HEK293 (cell line): ENCODE measurements around the gene RIOX2.

ENCODE experiments used
- OSR2 ChIP-seq: fragments of 450-650 bp; formaldehyde crosslinking; IDR thresholded peaks from 2 replicates; pipeline ENCODE4 v1.5.1; 2016; ENCODE audit warnings: missing biosample characterization, missing genetic modification characterization
- YY1 ChIP-seq: fragments of 450-650 bp; formaldehyde crosslinking; IDR thresholded peaks from 2 replicates; pipeline ENCODE4 v1.5.1; 2018; ENCODE audit warnings: missing biosample characterization, missing genetic modification characterization
- ZFP69B ChIP-seq: fragments of 450-650 bp; formaldehyde crosslinking; IDR thresholded peaks from 2 replicates; pipeline ENCODE4 v1.5.1; 2016; ENCODE audit warnings: missing biosample characterization, missing genetic modification characterization
- ZNF157 ChIP-seq: fragments of 450-650 bp; formaldehyde crosslinking; IDR thresholded peaks from 2 replicates; pipeline ENCODE4 v1.5.1; 2016; ENCODE audit warnings: missing biosample characterization, missing genetic modification characterization
- ZNF350 ChIP-seq: fragments of 450-650 bp; formaldehyde crosslinking; IDR thresholded peaks from 2 replicates; pipeline ENCODE4 v1.5.0; 2017; ENCODE audit warnings: missing biosample characterization, mild to moderate bottlenecking, missing genetic modification characterization
- ZNF521 ChIP-seq: fragments of 450-650 bp; formaldehyde crosslinking; IDR thresholded peaks from 2 replicates; pipeline ENCODE4 v1.5.1; 2017; ENCODE audit warnings: missing biosample characterization, mild to moderate bottlenecking, missing genetic modification characterization
- ZNF629 ChIP-seq: fragments of 450-650 bp; formaldehyde crosslinking; IDR thresholded peaks from 2 replicates; pipeline ENCODE4 v1.5.1; 2017; ENCODE audit warnings: missing biosample characterization, missing genetic modification characterization
- ZNF747 ChIP-seq: fragments of 450-650 bp; formaldehyde crosslinking; IDR thresholded peaks from 2 replicates; pipeline ENCODE4 v1.5.1; 2016; ENCODE audit warnings: missing biosample characterization, missing genetic modification characterization
- ZSCAN16 ChIP-seq: fragments of 450-650 bp; formaldehyde crosslinking; IDR thresholded peaks from 2 replicates; pipeline ENCODE4 v1.5.1; 2016; ENCODE audit warnings: missing biosample characterization, missing genetic modification characterization
- TF ChIP-seq, protein P1 (sequence below): fragments of 450-650 bp; formaldehyde crosslinking; IDR thresholded peaks from 2 replicates; pipeline ENCODE4 v1.5.1; 2016; ENCODE audit warnings: missing biosample characterization, missing genetic modification characterization
- TF ChIP-seq, protein P2 (sequence below): fragments of 450-650 bp; formaldehyde crosslinking; IDR thresholded peaks from 2 replicates; pipeline ENCODE4 v1.5.1; 2016; ENCODE audit warnings: missing biosample characterization, missing genetic modification characterization
- TF ChIP-seq, protein P3 (sequence below): sonication (generic); formaldehyde crosslinking; IDR thresholded peaks from 2 replicates; pipeline ENCODE4 v1.8.1; 2022; ENCODE audit warnings: mild to moderate bottlenecking, moderate library complexity, missing genetic modification reagents

DNA sequence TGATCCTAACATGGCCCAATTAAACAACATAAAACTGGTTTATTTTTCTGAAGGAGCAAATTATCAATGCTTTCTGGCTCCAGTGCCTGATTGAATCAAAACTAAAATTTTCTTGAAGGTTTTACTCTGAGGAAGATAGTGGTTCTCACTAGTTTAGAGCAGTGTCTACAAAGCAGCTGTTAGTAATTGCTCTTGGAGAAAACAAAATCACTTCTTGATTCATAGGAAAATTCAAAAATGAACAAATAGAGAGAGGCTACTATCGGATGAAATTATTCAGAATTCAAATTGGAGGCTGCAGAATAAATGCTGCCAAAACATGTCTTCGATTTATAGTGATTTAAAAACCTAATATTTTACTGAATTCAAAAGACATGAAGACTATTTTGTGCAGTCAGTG lies 15.1 kb upstream of the RIOX2 start:
- no peak for TF ChIP-seq ZNF629 (tag by site-specific recombination)
- TF ChIP-seq, protein P1, sequence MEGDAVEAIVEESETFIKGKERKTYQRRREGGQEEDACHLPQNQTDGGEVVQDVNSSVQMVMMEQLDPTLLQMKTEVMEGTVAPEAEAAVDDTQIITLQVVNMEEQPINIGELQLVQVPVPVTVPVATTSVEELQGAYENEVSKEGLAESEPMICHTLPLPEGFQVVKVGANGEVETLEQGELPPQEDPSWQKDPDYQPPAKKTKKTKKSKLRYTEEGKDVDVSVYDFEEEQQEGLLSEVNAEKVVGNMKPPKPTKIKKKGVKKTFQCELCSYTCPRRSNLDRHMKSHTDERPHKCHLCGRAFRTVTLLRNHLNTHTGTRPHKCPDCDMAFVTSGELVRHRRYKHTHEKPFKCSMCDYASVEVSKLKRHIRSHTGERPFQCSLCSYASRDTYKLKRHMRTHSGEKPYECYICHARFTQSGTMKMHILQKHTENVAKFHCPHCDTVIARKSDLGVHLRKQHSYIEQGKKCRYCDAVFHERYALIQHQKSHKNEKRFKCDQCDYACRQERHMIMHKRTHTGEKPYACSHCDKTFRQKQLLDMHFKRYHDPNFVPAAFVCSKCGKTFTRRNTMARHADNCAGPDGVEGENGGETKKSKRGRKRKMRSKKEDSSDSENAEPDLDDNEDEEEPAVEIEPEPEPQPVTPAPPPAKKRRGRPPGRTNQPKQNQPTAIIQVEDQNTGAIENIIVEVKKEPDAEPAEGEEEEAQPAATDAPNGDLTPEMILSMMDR (tag by site-specific recombination), result no peak
- TF ChIP-seq ZNF521 (tag by site-specific recombination), result no peak
- TF ChIP-seq, protein P2, sequence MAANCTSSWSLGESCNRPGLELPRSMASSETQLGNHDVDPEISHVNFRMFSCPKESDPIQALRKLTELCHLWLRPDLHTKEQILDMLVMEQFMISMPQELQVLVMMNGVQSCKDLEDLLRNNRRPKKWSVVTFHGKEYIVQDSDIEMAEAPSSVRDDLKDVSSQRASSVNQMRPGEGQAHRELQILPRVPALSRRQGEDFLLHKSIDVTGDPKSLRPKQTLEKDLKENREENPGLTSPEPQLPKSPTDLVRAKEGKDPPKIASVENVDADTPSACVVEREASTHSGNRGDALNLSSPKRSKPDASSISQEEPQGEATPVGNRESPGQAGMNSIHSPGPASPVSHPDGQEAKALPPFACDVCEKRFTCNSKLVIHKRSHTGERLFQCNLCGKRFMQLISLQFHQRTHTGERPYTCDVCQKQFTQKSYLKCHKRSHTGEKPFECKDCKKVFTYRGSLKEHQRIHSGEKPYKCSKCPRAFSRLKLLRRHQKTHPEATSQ (tag by site-specific recombination), result no peak
- TF ChIP-seq YY1 (tag by site-specific recombination), result no peak
- TF ChIP-seq OSR2 (tag by site-specific recombination), result no peak
- TF ChIP-seq, protein P3, sequence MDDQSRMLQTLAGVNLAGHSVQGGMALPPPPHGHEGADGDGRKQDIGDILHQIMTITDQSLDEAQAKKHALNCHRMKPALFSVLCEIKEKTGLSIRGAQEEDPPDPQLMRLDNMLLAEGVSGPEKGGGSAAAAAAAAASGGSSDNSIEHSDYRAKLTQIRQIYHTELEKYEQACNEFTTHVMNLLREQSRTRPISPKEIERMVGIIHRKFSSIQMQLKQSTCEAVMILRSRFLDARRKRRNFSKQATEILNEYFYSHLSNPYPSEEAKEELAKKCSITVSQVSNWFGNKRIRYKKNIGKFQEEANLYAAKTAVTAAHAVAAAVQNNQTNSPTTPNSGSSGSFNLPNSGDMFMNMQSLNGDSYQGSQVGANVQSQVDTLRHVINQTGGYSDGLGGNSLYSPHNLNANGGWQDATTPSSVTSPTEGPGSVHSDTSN (CRISPR knock-in tag), result no peak
- TF ChIP-seq ZSCAN16, result no peak
- no peak for TF ChIP-seq ZNF350 (tag by site-specific recombination)
- TF ChIP-seq ZFP69B, result no peak
- TF ChIP-seq ZNF157 (tag by site-specific recombination), result no peak
- no peak for TF ChIP-seq ZNF747 (tag by site-specific recombination)
